Ecto neural progenitor cell (in vitro differentiated cells): ENCODE measurements around the gene DNAH3.
"Not testable (repeated sequence)": the region's sequence is repeated elsewhere in the genome, so short reads cannot be mapped to it uniquely, and the experiment has no call there.

ENCODE experiments used
- DNase-seq: peaks from one replicate; pipeline ENCODE4 v3.0.0-alpha.2; 2018; ENCODE audit warnings: low spot score

Gene DNAH3

GRCh38 chr16:20995711-20996110 lies 154.9 kb downstream of the DNAH3 start:
- no peak for DNase-seq

- not testable (repeated sequence) for DNase-seq
Observed at GRCh38 chr16:20989496-20990070, 161.1 kb downstream of the DNAH3 start.

DNA sequence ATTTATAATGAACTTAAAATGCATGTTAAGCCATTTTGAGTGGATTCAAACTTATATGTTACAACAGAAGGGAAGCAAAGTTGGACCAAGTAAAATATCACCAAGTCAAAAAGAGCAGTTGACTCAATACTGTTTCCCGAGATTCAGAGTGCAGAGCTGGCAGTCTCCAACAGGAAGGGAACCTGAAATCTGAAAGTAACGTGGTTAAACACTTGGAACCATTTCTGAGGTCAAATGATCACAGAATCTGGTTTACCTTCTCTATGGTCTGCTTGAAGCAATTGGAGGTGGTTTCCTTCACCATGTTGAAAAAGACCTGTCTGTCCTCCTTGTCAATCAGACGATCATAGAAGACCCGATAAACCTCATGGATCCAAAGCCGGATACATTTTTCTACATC lies 163.6 kb downstream of the DNAH3 start:
- DNase-seq: no peak

GRCh38 chr16:20984019-20984418 lies 166.6 kb downstream of the DNAH3 start:
- DNase-seq: no peak

GRCh38 chr16:20976576-20976975 lies 174.1 kb downstream of the DNAH3 start:
- DNase-seq: no peak

DNA sequence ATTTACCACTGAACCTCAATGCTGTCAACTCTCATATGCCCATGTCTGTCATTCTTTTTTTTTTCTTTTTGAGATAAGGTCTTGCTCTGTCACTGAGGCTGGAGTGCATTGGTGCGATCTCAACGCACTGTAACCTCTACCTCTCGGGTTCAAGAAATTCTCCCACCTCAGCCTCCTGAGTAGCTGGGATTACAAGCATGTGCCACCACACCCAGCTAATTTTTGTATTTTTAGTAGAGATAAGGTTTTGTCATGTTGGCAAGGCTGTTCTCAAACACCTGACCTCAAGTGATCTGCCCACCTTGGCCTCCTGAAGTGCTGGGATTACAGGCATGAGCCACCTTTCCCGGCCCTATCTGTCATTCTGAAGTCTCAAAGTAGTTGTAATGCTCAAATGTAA lies 177.4 kb downstream of the DNAH3 start:
- not testable (repeated sequence) for DNase-seq

- DNase-seq: no peak
Observed at GRCh38 chr16:20971401-20971800, 179.2 kb downstream of the DNAH3 start.

DNA sequence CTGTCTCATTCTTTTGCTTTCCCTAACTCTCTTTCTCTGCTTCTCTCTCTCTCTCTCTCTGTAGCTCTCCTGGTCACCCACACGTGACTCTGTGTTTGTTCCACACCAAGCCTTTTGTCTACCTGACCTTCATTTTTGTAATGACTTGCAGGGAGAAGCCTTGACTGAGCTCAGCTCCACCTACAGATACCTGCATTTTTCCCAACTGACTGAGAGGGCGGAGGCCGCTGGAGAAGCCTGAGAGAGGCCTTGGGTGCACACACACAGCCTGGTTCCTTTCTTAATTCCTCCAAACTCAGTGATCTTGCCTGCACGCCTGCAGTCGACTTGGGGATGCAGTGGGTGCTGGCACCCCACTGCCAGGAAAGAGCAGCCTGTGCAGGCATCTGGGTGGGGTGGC lies 181.3 kb downstream of the DNAH3 start:
- DNase-seq: no peak

- no peak for DNase-seq
Observed at GRCh38 chr16:20968765-20969164, 181.9 kb downstream of the DNAH3 start.

- no peak for DNase-seq
Observed at GRCh38 chr16:20960899-20961298, 189.7 kb downstream of the DNAH3 start.

DNA sequence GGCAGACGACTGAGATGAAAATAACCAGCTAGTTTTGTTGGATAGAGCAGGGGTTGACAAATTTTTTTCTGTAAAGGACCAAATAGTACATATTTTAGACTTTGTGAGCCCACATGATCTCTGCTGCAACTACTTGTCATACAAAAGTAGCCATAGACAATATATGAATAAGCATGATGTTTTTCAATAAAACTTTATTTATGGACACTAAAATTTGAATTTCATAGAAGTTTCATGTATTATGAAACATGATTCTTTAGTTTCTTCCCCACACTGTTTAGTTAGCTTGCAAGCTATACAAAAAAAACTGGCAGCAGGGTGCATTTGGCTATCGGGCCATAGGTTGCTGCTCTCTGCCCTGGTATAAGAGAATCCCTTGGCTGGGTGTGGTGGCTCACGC lies 193.5 kb downstream of the DNAH3 start:
- DNase-seq: no peak

DNA sequence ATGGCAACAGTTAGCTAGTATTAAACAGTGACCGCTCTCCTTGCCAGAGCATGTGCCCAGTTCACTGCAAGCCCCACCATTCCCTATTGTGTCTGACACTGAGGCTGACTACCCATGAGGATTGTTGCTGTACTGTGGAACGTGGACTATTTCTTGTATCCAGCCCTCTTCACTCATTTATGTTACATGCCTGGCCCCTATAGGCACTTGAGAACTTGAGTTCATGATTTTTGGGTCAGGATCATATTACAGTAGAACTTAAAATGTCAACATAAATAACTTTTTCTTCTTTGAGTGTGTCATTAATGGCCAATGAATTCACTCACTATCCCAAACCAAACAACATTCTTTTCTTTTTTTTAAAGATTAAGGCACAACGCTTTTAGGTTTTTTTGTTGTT lies 194.3 kb downstream of the DNAH3 start:
- no peak for DNase-seq

DNA sequence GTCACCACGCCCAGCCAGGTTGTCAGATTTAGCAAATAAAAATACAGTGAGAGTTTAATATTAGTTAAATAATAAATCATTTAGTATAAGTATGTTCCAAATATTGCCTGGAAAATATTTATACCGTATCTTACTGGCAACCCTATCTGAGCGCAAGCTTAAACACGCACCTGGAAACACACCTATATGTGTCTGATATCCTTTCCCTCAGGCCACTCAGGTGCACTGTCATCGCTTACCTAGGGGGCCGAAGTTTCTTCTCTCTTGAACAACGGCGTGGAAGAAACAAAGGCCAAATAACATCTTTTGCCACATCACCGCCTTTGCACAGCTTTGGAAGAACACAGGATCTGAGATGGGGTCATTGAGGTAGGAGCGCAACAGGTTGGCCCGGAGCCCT lies 196.1 kb downstream of the DNAH3 start:
- no peak for DNase-seq

DNA sequence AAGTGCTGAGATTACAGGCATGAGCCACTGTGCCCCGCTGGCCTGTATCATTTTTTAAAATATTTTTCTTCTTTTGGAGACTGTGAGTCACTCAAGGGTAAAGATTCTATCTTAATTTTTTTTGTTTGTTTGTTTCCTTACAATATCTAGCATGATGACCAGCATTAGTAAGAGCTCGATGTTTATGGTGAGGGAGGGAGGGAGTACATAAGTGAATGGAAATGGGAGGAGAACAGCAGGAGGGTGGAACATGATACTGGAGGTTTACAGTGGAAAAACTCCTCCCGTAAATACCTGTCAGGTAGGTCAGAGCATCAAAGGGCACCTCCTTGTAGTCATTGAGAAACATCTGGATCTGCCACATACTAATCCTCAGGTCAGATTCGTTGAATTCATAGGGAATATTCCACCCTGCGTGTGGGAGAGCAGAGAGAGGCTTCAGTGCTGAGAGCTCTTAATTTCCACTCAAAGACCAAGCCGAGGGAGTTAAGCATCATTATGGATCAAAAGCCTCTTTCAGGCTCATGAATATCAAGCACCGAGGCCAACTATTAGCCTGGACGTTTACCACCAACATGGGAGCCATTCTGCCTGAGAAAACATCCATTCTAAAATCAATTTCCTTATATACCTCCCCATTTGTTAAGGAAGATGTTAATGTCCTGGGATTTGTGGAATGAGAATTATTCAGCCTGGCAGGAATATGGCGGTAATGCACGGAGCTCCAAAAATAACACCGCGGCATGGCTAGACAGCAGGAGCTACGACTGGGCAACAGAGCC lies 198.3 kb downstream of the DNAH3 start:
- no peak for DNase-seq

- DNase-seq: no peak
Observed at GRCh38 chr16:20950294-20950693, 200.4 kb downstream of the DNAH3 start.

GRCh38 chr16:20949660-20950059 lies 201.0 kb downstream of the DNAH3 start:
- DNase-seq: no peak

DNA sequence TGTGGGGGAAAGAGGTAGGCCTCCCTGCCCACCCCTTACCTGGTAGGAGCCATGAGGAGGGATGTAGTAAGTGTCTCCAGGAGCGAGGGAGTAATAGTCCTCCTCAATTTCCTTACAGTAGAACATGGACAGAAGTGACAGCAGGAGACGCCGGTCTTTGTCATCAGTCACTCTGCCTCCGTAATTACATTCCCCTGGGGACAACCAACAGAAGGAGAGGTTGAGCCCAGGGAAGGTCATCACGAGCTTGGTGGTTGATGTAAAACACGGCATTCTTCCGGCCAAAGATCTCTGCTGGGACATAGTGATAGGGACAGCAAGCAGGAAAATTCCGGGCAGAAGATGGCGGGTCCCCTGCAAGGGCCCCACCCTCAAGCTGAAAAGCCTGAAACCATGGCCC lies 202.2 kb downstream of the DNAH3 start:
- no peak for DNase-seq

DNA sequence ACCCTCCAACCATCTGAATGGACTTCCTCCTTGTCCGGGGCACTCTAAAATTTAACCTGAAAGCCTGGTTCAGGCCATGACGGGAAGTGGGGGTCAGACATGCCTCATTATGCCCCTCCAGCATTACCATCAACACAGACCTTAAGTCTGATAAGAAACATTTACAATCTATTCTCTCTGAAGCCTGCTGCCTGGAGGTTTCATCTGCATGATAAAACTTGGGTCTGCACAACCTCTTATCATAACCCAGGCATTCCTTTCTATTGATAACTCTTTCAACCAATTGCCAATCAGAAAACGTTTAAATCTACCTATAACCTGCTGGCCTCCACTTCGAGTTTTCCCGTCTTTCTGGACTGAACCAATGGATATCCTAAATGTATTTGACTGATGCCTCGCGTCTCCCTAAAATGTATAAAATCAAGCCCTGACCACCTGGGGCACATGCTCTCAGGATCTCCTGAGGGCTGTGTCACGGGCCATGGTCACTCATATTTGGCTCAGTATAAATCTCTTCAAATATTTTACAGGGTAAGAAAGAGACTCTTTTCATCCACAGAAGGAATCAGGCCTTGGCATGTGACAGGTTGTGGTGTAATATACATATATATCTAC lies 204.5 kb downstream of the DNAH3 start:
- no peak for DNase-seq

GRCh38 chr16:20945575-20945875 lies 205.1 kb downstream of the DNAH3 start:
- DNase-seq: not testable (repeated sequence)

- no peak for DNase-seq
Observed at GRCh38 chr16:20944861-20945574, 205.6 kb downstream of the DNAH3 start.

DNA sequence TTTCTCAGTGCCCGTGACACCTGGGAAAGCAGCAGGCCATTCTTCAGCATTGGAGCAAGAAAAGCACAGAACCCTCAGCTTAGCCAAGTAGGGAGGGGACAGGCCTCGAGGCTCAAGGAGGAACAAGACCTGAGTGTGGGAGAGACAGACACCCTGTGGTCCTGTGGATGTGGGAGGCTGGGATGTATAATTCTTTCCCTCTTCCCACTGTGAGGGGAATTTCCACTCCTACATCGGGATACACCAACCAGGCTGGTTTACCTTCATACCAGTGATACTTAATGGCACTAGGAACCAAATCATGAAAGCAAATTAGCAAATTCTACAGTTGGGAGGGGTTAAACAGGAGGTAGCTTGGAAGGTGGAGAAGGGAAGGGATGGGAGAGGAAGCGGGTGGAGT lies 208.4 kb downstream of the DNAH3 start:
- no peak for DNase-seq

GRCh38 chr16:20941636-20941926 lies 209.1 kb downstream of the DNAH3 start:
- DNase-seq: no peak
